Ovary (tissue), 3 donors: ENCODE measurements around the gene ADGRB3.

ENCODE experiments used
- POLR2A ChIP-seq: fragments of 450-650 bp; IDR thresholded peaks from one replicate; pipeline ENCODE4 v1.6.1; 2017; ENCODE audit warnings: antibody characterized with exemption, mild to moderate bottlenecking, moderate library complexity
- TF ChIP-seq, protein P1 (sequence below), 3 donors: fragments of 450-650 bp in 2 of 3; fragments of 200-600 bp in 1 of 3; IDR thresholded peaks; one replicate each; pipeline versions ENCODE4 v1.5.1 to v1.8.0; 2016 to 2022; ENCODE audit warnings: antibody characterized with exemption in 3 of 3, mild to moderate bottlenecking in 1 of 3
- donor health status: DM: no; HTN: no; CAD: no.

DNA sequence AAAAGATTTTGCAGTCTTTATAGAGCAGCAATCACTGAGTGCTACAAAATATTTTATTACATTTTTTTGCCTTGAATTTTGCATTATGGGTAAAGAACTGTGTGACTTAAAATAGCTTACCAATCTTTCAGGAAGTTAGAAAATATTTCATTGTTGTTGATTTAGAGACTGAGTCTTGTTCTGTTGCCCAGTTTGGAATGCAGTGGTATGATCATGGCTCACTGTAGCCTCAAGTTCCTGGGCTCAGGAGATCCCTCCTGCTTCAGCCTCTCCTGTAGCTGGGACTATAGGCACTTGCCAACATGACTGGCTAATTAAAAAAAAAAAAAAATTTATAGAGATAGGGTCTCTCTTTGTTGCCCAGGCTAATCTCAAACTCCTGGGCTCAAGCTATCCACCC, 100.8 kb downstream of the ADGRB3 start:
- TF ChIP-seq, protein P1, sequence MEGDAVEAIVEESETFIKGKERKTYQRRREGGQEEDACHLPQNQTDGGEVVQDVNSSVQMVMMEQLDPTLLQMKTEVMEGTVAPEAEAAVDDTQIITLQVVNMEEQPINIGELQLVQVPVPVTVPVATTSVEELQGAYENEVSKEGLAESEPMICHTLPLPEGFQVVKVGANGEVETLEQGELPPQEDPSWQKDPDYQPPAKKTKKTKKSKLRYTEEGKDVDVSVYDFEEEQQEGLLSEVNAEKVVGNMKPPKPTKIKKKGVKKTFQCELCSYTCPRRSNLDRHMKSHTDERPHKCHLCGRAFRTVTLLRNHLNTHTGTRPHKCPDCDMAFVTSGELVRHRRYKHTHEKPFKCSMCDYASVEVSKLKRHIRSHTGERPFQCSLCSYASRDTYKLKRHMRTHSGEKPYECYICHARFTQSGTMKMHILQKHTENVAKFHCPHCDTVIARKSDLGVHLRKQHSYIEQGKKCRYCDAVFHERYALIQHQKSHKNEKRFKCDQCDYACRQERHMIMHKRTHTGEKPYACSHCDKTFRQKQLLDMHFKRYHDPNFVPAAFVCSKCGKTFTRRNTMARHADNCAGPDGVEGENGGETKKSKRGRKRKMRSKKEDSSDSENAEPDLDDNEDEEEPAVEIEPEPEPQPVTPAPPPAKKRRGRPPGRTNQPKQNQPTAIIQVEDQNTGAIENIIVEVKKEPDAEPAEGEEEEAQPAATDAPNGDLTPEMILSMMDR (IDR thresholded peaks at IDR 0.05) = no peak
- no peak for TF ChIP-seq POLR2A
